A549 (cell line): ENCODE measurements around the gene TMEM176B. TPM values are rescaled to one million over a fixed set of nuclear protein-coding genes. Genes with fewer than 3 reads are reported as not detected.

Experiments used
- ATAC-seq, 2 experiments: fragments of 200-7000 bp in 1 of 2; fragments of >200 bp in 1 of 2; cut with Nextera tagmentation in 1 of 2; cut with Tn5 transposase in 1 of 2; 3 replicates each; pipeline versions ENCODE4 v1.8.0 to v1.9.1; 2018 to 2020; ENCODE audit warnings: mild to moderate bottlenecking in 1 of 2, moderate library complexity in 1 of 2
- CTCF ChIA-PET: fragments of 300-600 bp; sonication (Branson Sonifier 250); formaldehyde crosslinking; extraction: SDS; loops from one replicate; lab custom pipeline; 2021; ENCODE audit warnings: antibody characterized with exemption, inconsistent platforms; lab: Yijun Ruan, JAX
- POLR2A ChIA-PET: fragments of 350-600 bp; formaldehyde crosslinking; extraction: SDS; loops from one replicate; lab custom pipeline; 2021; ENCODE audit warnings: antibody characterized with exemption, inconsistent platforms; lab: Yijun Ruan, JAX
- DNase-seq, 2 experiments: peaks; one replicate each; pipeline versions ENCODE4 v3.0.0 to v3.0.0-alpha.2; 2011 to 2016; ENCODE audit warnings: low read depth in 1 of 2, low spot score in 1 of 2
- FAIRE-seq: peaks from 2 replicates; lab custom pipeline; 2011; peaks lifted over from hg19 to GRCh38; lab: Jason Lieb, UNC
- H3K27ac ChIP-seq, 2 experiments: fragments of >200 bp; sonication (Bioruptor Twin); formaldehyde crosslinking; 3 replicates each; pipeline ENCODE4 v1.5.1; 2016 to 2017
- H3K4me1 ChIP-seq: fragments of >200 bp; sonication (Bioruptor Twin); formaldehyde crosslinking; 3 replicates; pipeline ENCODE4 v1.6.1; 2016
- H3K4me2 ChIP-seq: fragments of >200 bp; sonication (Bioruptor Twin); formaldehyde crosslinking; 3 replicates; pipeline ENCODE4 v1.6.1; 2016
- H3K4me3 ChIP-seq: fragments of >200 bp; sonication (Bioruptor Twin); formaldehyde crosslinking; 3 replicates; pipeline ENCODE4 v1.5.1; 2016
- H3K9me3 ChIP-seq: fragments of >200 bp; sonication (Bioruptor Twin); formaldehyde crosslinking; 3 replicates; pipeline ENCODE4 v1.6.1; 2016
- ATOH8 ChIP-seq: fragments of 250-450 bp; sonication (Bioruptor Pico); IDR thresholded peaks from 2 replicates; pipeline ENCODE4 v1.5.0; 2020; ENCODE audit warnings: low read depth, mild to moderate bottlenecking, moderate library complexity
- BCL3 ChIP-seq: fragments of >200 bp; sonication (Bioruptor Twin); formaldehyde crosslinking; IDR thresholded peaks from 3 replicates; pipeline ENCODE4 v1.6.1; 2016
- BHLHE40 ChIP-seq: IDR thresholded peaks from 2 replicates; pipeline ENCODE4 v1.6.1; 2012; ENCODE audit warnings: low read depth, low read length, inconsistent platforms
- CBX8 ChIP-seq: fragments of 200-600 bp; sonication (generic); IDR thresholded peaks from 2 replicates; pipeline ENCODE4 v1.6.1; 2016
- CHD2 ChIP-seq: fragments of 150-350 bp; IDR thresholded peaks from 2 replicates; pipeline ENCODE4 v1.6.1; 2014; ENCODE audit warnings: low read length; ENCODE audit not compliant: partially characterized antibody
- ELK1 ChIP-seq: fragments of 150-350 bp; IDR thresholded peaks from 2 replicates; pipeline ENCODE4 v1.6.1; 2014; ENCODE audit warnings: low read depth, mild to moderate bottlenecking, low read length
- EP300 ChIP-seq, 2 experiments: fragments of >200 bp; sonication (Bioruptor Twin); formaldehyde crosslinking; IDR thresholded peaks; 2 replicates in 1 of 2; 3 replicates in 1 of 2; pipeline ENCODE4 v1.6.1; 2016 to 2017
- FOSL2 ChIP-seq, 2 experiments: fragments of 450-650 bp in 1 of 2; fragments of >200 bp in 1 of 2; sonication (Bioruptor Twin) in 1 of 2; formaldehyde crosslinking; IDR thresholded peaks; 2 replicates each; pipeline versions ENCODE4 v1.5.0 to v1.6.1; 2016 to 2020; ENCODE audit warnings: mild to moderate bottlenecking in 1 of 2, moderate library complexity in 1 of 2
- FOXS1 ChIP-seq: fragments of 250-450 bp; sonication (Bioruptor Pico); IDR thresholded peaks from 2 replicates; pipeline ENCODE4 v1.5.0; 2020; ENCODE audit warnings: mild to moderate bottlenecking, moderate library complexity
- HMGXB4 ChIP-seq: fragments of 250-450 bp; sonication (Bioruptor Pico); IDR thresholded peaks from 2 replicates; pipeline ENCODE4 v1.5.0; 2021; ENCODE audit warnings: mild to moderate bottlenecking, moderate library complexity, borderline replicate concordance
- HOXA7 ChIP-seq: fragments of 250-450 bp; sonication (Bioruptor Pico); IDR thresholded peaks from 2 replicates; pipeline ENCODE4 v1.5.0; 2020; ENCODE audit warnings: mild to moderate bottlenecking, moderate library complexity
- HOXB5 ChIP-seq: fragments of 250-450 bp; sonication (Bioruptor Pico); IDR thresholded peaks from 2 replicates; pipeline ENCODE4 v1.5.0; 2020; ENCODE audit warnings: mild to moderate bottlenecking, moderate library complexity
- KDM1A ChIP-seq: fragments of 200-600 bp; sonication (generic); IDR thresholded peaks from 2 replicates; pipeline ENCODE4 v1.6.1; 2016; ENCODE audit warnings: low read depth, mild to moderate bottlenecking
- KDM5A ChIP-seq: fragments of 200-600 bp; sonication (generic); IDR thresholded peaks from 2 replicates; pipeline ENCODE4 v1.6.1; 2016; ENCODE audit warnings: antibody characterized with exemption, mild to moderate bottlenecking
- MAZ ChIP-seq: fragments of 150-350 bp; IDR thresholded peaks from 2 replicates; pipeline ENCODE4 v1.6.1; 2014; ENCODE audit warnings: antibody characterized with exemption, low read depth, low read length, borderline replicate concordance
- MYC ChIP-seq: IDR thresholded peaks from 2 replicates; pipeline ENCODE4 v1.6.1; 2012; ENCODE audit warnings: mild to moderate bottlenecking, inconsistent platforms, low read length, improper control_type of control experiment, borderline replicate concordance
- NR3C1 ChIP-seq: fragments of >200 bp; sonication (Bioruptor Twin); formaldehyde crosslinking; IDR thresholded peaks from 3 replicates; pipeline ENCODE4 v1.6.1; 2017
- PBX3 ChIP-seq: IDR thresholded peaks from 2 replicates; pipeline ENCODE4 v1.6.1; 2012
- PHF8 ChIP-seq: fragments of 200-600 bp; sonication (generic); IDR thresholded peaks from 2 replicates; pipeline ENCODE4 v1.6.1; 2016; ENCODE audit warnings: low read depth, mild to moderate bottlenecking, antibody characterized with exemption, moderate library complexity, borderline replicate concordance
- REST ChIP-seq: fragments of 200-600 bp; sonication (generic); IDR thresholded peaks from 2 replicates; pipeline ENCODE4 v1.6.1; 2016; ENCODE audit warnings: antibody characterized with exemption, mild to moderate bottlenecking, moderate library complexity
- WGBS: methylation state at CpG from one replicate; pipeline ENCODE4 v1.1.6; 2017; ENCODE audit errors: missing lambda C conversion rate; 5-methylcytosine and 5-hydroxymethylcytosine counted together
- polyA plus RNA-seq, 4 experiments: library from polyadenylated mRNA; depleted of rRNA in 3 of 4; stranded (reverse); fragments of >200 nt; fragmentation: RNase III in 1 of 4; extraction: RNeasy Plus Mini Kit Qiagen cat#74134 plus additional on column Dnase treatment in 1 of 4; gene quantifications; 2 replicates in 3 of 4; 3 replicates in 1 of 4; pipeline ENCODE4 v1.2.3, GENCODE V29; 2011 to 2017

The TMEM176B gene
- polyA plus RNA-seq, 2 of the 4 experiments (the other 2 are of a cell fraction) = 0.10 TPM; not detected in 1

- FAIRE-seq = no peak
- Histone ChIP-seq H3K4me2 (no peak overlapping the region), H3K9me3 (no peaks in the 10 kb centered on the region), H3K4me1 (no peaks in the 10 kb centered on the region), H3K27ac (no peak overlapping the region), H3K4me3 (no peak overlapping the region)
- DNase-seq = no peak
- 21% methylated on average over 3 of the region's 3 CpGs for WGBS
- TF ChIP-seq ATOH8 (no peak), PBX3 (no peak), MYC (no peak), HOXB5 (CRISPR knock-in tag) (no peak)
- CTCF ChIA-PET = no interaction called here
- no peak for ATAC-seq
- POLR2A ChIA-PET = no interaction called here
Observed at GRCh38 chr7:150745876-150746275, 54.3 kb downstream of the TMEM176B start.

- CTCF ChIA-PET = no interaction called here
- Histone ChIP-seq H3K4me1 (no peaks in the 10 kb centered on the region), H3K27ac (no peak overlapping the region), H3K4me3 (no peak overlapping the region), H3K9me3 (no peaks in the 10 kb centered on the region), H3K4me2 (no peak overlapping the region)
- no peak for DNase-seq
- POLR2A ChIA-PET = no interaction called here
- no peak for ATAC-seq
- no peak for FAIRE-seq
- TF ChIP-seq NR3C1 (no peak), PHF8 (no peak), FOSL2 (IDR thresholded peaks at IDR 0.05) (no peak), FOSL2 (CRISPR knock-in tag; IDR thresholded peaks at IDR 0.05) (no peak), HMGXB4 (CRISPR knock-in tag) (no peak), REST (no peak), MAZ (no peak), CHD2 (no peak), KDM1A (no peak), HOXA7 (CRISPR knock-in tag) (no peak), CBX8 (no peak), BHLHE40 (no peak), FOXS1 (CRISPR knock-in tag) (no peak), EP300 (IDR thresholded peaks at IDR 0.05) (no peak), KDM5A (no peak), ELK1 (no peak), BCL3 (no peak)
- WGBS = 4% methylated on average over 5 of the region's 5 CpGs
Observed at GRCh38 chr7:150745086-150745485, 55.1 kb downstream of the TMEM176B start.
